ENCODE data around the gene SESN1.

SESN1 gene

DNA sequence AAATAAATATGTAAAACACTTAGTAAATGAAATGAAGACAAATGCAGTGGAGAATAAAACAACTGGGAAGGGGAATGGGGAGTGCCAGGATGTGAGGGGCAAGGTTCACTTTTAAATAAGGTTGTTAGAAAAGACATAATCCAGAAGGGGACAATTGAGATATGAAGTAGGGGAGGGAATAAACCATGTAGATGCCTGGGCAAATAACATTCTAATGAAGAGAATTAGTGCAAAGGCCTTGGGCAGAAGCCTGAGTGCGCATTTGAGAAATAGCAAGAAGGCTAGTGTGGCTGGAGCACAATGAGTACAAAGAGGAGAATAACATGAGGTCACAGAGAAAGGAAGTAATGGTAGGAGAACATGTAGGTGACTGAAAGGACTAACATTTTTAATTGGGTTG is 3.0 kb upstream of the SESN1 start:
- Histone ChIP-seq H3K18ac (ENCODE audit: low read length) (no peak overlapping the region), H2AFZ (ENCODE audit: low read length) (no peak overlapping the region)
- no CpG with 5 or more reads among the region's 1 CpG for WGBS, 2 donors (ENCODE audit: extremely low coverage in 2 of 2, insufficient read length in 2 of 2, insufficient replicate concordance in 1 of 2)

DNA sequence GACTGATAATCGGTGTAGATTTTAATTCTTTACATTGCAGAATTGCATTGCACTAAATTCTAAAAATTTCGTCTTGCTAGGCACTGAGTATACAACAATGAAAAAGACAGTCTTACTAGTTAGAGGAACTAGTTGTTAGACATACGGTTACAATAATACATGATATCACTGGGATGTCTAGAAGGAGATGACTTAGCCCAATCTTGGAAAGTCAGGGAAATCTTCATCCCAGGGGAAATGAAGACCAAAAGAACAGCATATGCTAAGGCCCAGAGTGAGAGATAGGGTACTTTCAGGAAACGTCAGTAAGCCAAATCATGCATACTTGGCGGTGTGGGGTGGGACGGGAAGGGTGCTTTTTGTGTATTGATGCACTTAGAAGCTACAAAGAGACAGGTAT is 1.6 kb upstream of the SESN1 start:
- Histone ChIP-seq H3K4me3 (ENCODE audit: low read length in 2 of 2) (peak overlapping the region in 1 of 2 donors; percentile 59), H3K79me1 (ENCODE audit: low read depth, low read length) (no peaks in the 10 kb centered on the region), H2BK120ac (ENCODE audit: low read depth, low read length) (no peak overlapping the region), H4K91ac (ENCODE audit: low read depth, low read length, poor library complexity) (no peak overlapping the region), H3K4me2 (ENCODE audit: insufficient read depth, low read length, poor library complexity, severe bottlenecking) (no peak overlapping the region), H3K27ac (replicated peaks; ENCODE audit: low read length) (no peak overlapping the region), H2BK12ac (ENCODE audit: low read length) (no peak overlapping the region), H3K4me1 (ENCODE audit: control insufficient read depth in 2 of 2, insufficient read depth in 1 of 2, low read depth in 1 of 2, low read length in 2 of 2) (peaks cover 0 to 2% of the 10 kb centered on the region in 2 donors), H3K27me3 (ENCODE audit: control insufficient read depth in 3 of 3, insufficient read depth in 3 of 3, low read depth in 1 of 3, low read length in 3 of 3) (no peaks in the 10 kb centered on the region), H3K9me3 (replicated peaks in 1 of 2; ENCODE audit: control insufficient read depth in 2 of 2, insufficient read depth in 1 of 2, low read depth in 1 of 2, low read length in 2 of 2) (no peaks in the 10 kb centered on the region), H2BK15ac (ENCODE audit: low read length) (no peak overlapping the region), H2AK5ac (ENCODE audit: low read depth, low read length) (no peak overlapping the region), H3K9ac (ENCODE audit: low read depth, low read length, poor library complexity) (no peak overlapping the region), H3K14ac (ENCODE audit: low read length) (no peak overlapping the region), H3K23ac (ENCODE audit: low read depth, low read length, poor library complexity) (no peak overlapping the region), H2BK5ac (ENCODE audit: low read length) (no peak overlapping the region), H4K8ac (ENCODE audit: low read depth, low read length) (no peak overlapping the region), H2AFZ (ENCODE audit: low read length) (peak overlapping the region; percentile 85), H3K4ac (ENCODE audit: low read length) (no peak overlapping the region), H3K18ac (ENCODE audit: low read length) (no peak overlapping the region), H3K36me3 (replicated peaks in 1 of 2; ENCODE audit: control insufficient read depth in 2 of 2, insufficient read depth in 2 of 2, low read length in 2 of 2) (peaks cover 0 to 20% of the 10 kb centered on the region in 2 donors)
- DNase-seq (ENCODE audit: low spot score) = no peak
- WGBS, 2 donors (ENCODE audit: extremely low coverage in 2 of 2, insufficient read length in 2 of 2, insufficient replicate concordance in 1 of 2) = no CpG with 5 or more reads among the region's 6 CpGs

More for the DNA sequence above, 3.0 kb upstream of the SESN1 start:
- H3K9ac ChIP-seq (ENCODE audit: low read depth, low read length, poor library complexity) = no peak overlapping the region
- H3K23ac ChIP-seq (ENCODE audit: low read depth, low read length, poor library complexity) = no peak overlapping the region
- H2BK5ac ChIP-seq (ENCODE audit: low read length) = no peak overlapping the region
- peaks cover 0 to 2% of the 10 kb centered on the region in 2 donors for H3K4me1 ChIP-seq (ENCODE audit: control insufficient read depth in 2 of 2, insufficient read depth in 1 of 2, low read depth in 1 of 2, low read length in 2 of 2)
- no peak overlapping the region for H3K4me2 ChIP-seq (ENCODE audit: insufficient read depth, low read length, poor library complexity, severe bottlenecking)
- no peak overlapping the region for H2BK15ac ChIP-seq (ENCODE audit: low read length)
- H2BK12ac ChIP-seq (ENCODE audit: low read length) = no peak overlapping the region
- peaks cover 0 to 26% of the 10 kb centered on the region in 2 donors for H3K36me3 ChIP-seq (replicated peaks in 1 of 2; ENCODE audit: control insufficient read depth in 2 of 2, insufficient read depth in 2 of 2, low read length in 2 of 2)
- no peak overlapping the region for H4K91ac ChIP-seq (ENCODE audit: low read depth, low read length, poor library complexity)
- no peak overlapping the region for H4K8ac ChIP-seq (ENCODE audit: low read depth, low read length)
- H3K4me3 ChIP-seq (ENCODE audit: low read length in 2 of 2) = no peak overlapping the region
- H3K79me1 ChIP-seq (ENCODE audit: low read depth, low read length) = no peaks in the 10 kb centered on the region
- H3K14ac ChIP-seq (ENCODE audit: low read length) = no peak overlapping the region
- DNase-seq (ENCODE audit: low spot score) = no peak
- H3K9me3 ChIP-seq (replicated peaks in 1 of 2; ENCODE audit: control insufficient read depth in 2 of 2, insufficient read depth in 1 of 2, low read depth in 1 of 2, low read length in 2 of 2) = no peaks in the 10 kb centered on the region
- no peak overlapping the region for H2AK5ac ChIP-seq (ENCODE audit: low read depth, low read length)
- no peak overlapping the region for H3K27ac ChIP-seq (replicated peaks; ENCODE audit: low read length)
- no peak overlapping the region for H3K4ac ChIP-seq (ENCODE audit: low read length)
- no peaks in the 10 kb centered on the region for H3K27me3 ChIP-seq (ENCODE audit: control insufficient read depth in 3 of 3, insufficient read depth in 3 of 3, low read depth in 1 of 3, low read length in 3 of 3)
- no peak overlapping the region for H2BK120ac ChIP-seq (ENCODE audit: low read depth, low read length)

DNA sequence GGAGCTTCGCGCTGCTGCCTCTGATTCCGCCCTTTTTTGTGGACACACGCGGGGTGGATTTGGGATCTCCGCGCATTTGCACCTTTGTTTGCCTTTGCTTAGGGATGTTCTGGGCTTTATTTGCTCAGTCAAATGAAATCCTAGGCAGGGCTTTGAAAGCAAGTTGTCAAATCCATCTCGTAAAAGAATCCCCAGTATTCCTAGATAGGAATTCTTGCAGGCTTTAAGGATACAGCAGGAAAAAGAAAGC is 1.1 kb upstream of the SESN1 start:
- Histone ChIP-seq H3K9ac (ENCODE audit: low read depth, low read length, poor library complexity) (peak overlapping the region; percentile 82), H3K27me3 (ENCODE audit: control insufficient read depth in 3 of 3, insufficient read depth in 3 of 3, low read depth in 1 of 3, low read length in 3 of 3) (no peaks in the 10 kb centered on the region), H3K4ac (ENCODE audit: low read length) (no peak overlapping the region), H2AFZ (ENCODE audit: low read length) (peak overlapping the region; percentile 85), H3K4me2 (ENCODE audit: insufficient read depth, low read length, poor library complexity, severe bottlenecking) (peak overlapping the region; percentile 80), H4K8ac (ENCODE audit: low read depth, low read length) (no peak overlapping the region), H2AK5ac (ENCODE audit: low read depth, low read length) (no peak overlapping the region), H3K14ac (ENCODE audit: low read length) (no peak overlapping the region), H3K79me1 (ENCODE audit: low read depth, low read length) (no peaks in the 10 kb centered on the region), H3K4me3 (ENCODE audit: low read length in 2 of 2) (peak overlapping the region; percentile 59 to 91), H3K4me1 (ENCODE audit: control insufficient read depth in 2 of 2, insufficient read depth in 1 of 2, low read depth in 1 of 2, low read length in 2 of 2) (peaks cover 0 to 2% of the 10 kb centered on the region in 2 donors), H2BK5ac (ENCODE audit: low read length) (no peak overlapping the region), H4K91ac (ENCODE audit: low read depth, low read length, poor library complexity) (no peak overlapping the region), H3K18ac (ENCODE audit: low read length) (no peak overlapping the region), H3K27ac (replicated peaks; ENCODE audit: low read length) (peak overlapping the region; percentile 67), H3K9me3 (replicated peaks in 1 of 2; ENCODE audit: control insufficient read depth in 2 of 2, insufficient read depth in 1 of 2, low read depth in 1 of 2, low read length in 2 of 2) (no peaks in the 10 kb centered on the region), H3K36me3 (replicated peaks in 1 of 2; ENCODE audit: control insufficient read depth in 2 of 2, insufficient read depth in 2 of 2, low read length in 2 of 2) (peaks cover 0 to 16% of the 10 kb centered on the region in 2 donors), H2BK15ac (ENCODE audit: low read length) (no peak overlapping the region), H3K23ac (ENCODE audit: low read depth, low read length, poor library complexity) (no peak overlapping the region), H2BK120ac (ENCODE audit: low read depth, low read length) (no peak overlapping the region), H2BK12ac (ENCODE audit: low read length) (no peak overlapping the region)
- no peak for DNase-seq (ENCODE audit: low spot score)
- no CpG with 5 or more reads among the region's 8 CpGs for WGBS, 2 donors (ENCODE audit: extremely low coverage in 2 of 2, insufficient read length in 2 of 2, insufficient replicate concordance in 1 of 2)

DNA sequence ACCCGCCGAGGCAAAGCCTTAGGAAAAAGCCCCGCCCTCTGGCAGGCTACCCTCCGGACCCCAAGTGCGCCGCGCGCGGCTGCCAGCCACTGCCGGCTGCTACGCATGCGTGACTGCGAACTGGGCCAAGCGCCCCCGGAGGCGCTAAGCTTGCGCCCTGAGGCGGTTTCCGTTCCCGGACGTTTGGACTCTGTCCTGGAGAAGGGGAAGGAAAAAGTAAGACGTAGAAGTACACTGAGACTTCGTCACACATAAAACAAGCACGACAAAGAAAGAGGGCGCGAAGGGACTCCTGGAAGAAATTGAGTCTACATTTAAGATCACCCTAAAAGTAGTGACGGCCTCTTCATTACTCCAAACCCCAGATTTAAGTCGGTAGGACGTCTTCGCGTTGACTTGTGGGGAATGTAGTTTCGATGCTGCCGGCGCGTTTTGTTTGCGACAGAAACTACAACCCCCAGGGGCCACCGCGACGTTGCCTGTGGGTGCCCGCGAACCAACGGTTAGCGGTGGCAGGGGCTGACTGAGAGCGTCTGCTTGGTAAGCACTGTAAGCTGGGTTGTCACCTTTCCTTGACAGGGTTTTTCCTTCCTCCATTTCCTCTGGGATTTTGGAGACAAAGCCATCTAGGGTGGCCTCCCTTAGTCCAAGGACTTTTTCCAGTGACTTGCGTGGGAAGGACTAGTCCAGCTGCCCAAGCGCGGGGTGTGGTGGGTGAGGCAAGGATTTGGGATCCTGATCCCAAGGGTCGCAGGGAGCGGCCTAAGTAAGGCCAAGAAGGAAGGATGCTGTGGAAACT is 589 bp upstream of the SESN1 start, which contains the start of gene CEP57L1:
Gene CEP57L1 (plus strand): TSS at position 472 of the 799 bp plus-strand sequence. CDS start 49,715 bp downstream, outside the sequence.
- H3K4me3 ChIP-seq (ENCODE audit: low read length in 2 of 2) = peak within 1 kb of the TSS; percentile 59 to 91
- H3K18ac ChIP-seq (ENCODE audit: low read length) = peak within 1 kb of the TSS; percentile 97
- DNase-seq (ENCODE audit: low spot score) = peak; percentile 92
- H3K36me3 ChIP-seq (replicated peaks in 1 of 2; ENCODE audit: control insufficient read depth in 2 of 2, insufficient read depth in 2 of 2, low read length in 2 of 2) = peaks cover 0 to 13% of the 10 kb centered on the region in 2 donors
- peak within 1 kb of the TSS; percentile 86 for H3K14ac ChIP-seq (ENCODE audit: low read length)
- peak within 1 kb of the TSS; percentile 95 for H2BK5ac ChIP-seq (ENCODE audit: low read length)
- no peak within 1 kb of the TSS for H2AK5ac ChIP-seq (ENCODE audit: low read depth, low read length)
- peak within 1 kb of the TSS; percentile 82 for H3K9ac ChIP-seq (ENCODE audit: low read depth, low read length, poor library complexity)
- no peaks in the 10 kb centered on the region for H3K9me3 ChIP-seq (replicated peaks in 1 of 2; ENCODE audit: control insufficient read depth in 2 of 2, insufficient read depth in 1 of 2, low read depth in 1 of 2, low read length in 2 of 2)
- H3K27me3 ChIP-seq (ENCODE audit: control insufficient read depth in 3 of 3, insufficient read depth in 3 of 3, low read depth in 1 of 3, low read length in 3 of 3) = no peaks in the 10 kb centered on the region
- no peak within 1 kb of the TSS for H4K8ac ChIP-seq (ENCODE audit: low read depth, low read length)
- no peak within 1 kb of the TSS for H2BK15ac ChIP-seq (ENCODE audit: low read length)
- H2AFZ ChIP-seq (ENCODE audit: low read length) = peak within 1 kb of the TSS; percentile 85
- peak within 1 kb of the TSS; percentile 80 for H3K4me2 ChIP-seq (ENCODE audit: insufficient read depth, low read length, poor library complexity, severe bottlenecking)
- peak within 1 kb of the TSS; percentile 94 for H3K23ac ChIP-seq (ENCODE audit: low read depth, low read length, poor library complexity)
- no peak within 1 kb of the TSS for H3K4ac ChIP-seq (ENCODE audit: low read length)
- H4K91ac ChIP-seq (ENCODE audit: low read depth, low read length, poor library complexity) = no peak within 1 kb of the TSS
- peaks cover 3% of the 10 kb centered on the region for H3K79me1 ChIP-seq (ENCODE audit: low read depth, low read length)
- H3K4me1 ChIP-seq (ENCODE audit: control insufficient read depth in 2 of 2, insufficient read depth in 1 of 2, low read depth in 1 of 2, low read length in 2 of 2) = peaks cover 0 to 2% of the 10 kb centered on the region in 2 donors
- no CpG with 5 or more reads among the region's 49 CpGs for WGBS, 2 donors (ENCODE audit: extremely low coverage in 2 of 2, insufficient read length in 2 of 2, insufficient replicate concordance in 1 of 2)
- no peak within 1 kb of the TSS for H2BK12ac ChIP-seq (ENCODE audit: low read length)
- peak within 1 kb of the TSS; percentile 98 for H3K27ac ChIP-seq (replicated peaks; ENCODE audit: low read length)
- H2BK120ac ChIP-seq (ENCODE audit: low read depth, low read length) = no peak within 1 kb of the TSS
